Fibroblast of the aortic adventitia (primary cell): ENCODE data around the gene PCDH9. TPM values are rescaled to one million over a fixed set of nuclear protein-coding genes. Genes with fewer than 3 reads are reported as not detected.

Source experiments
- DNase-seq: peaks from one replicate; pipeline ENCODE4 v3.0.0-alpha.2; 2010; ENCODE audit warnings: low read depth
- H3K4me3 ChIP-seq: 2 replicates; pipeline ENCODE4 v1.5.1; 2011; ENCODE audit warnings: low read depth, mild to moderate bottlenecking, control low read depth, low read length, moderate library complexity
- CTCF ChIP-seq: IDR thresholded peaks from 2 replicates; pipeline ENCODE4 v1.5.1; 2011; ENCODE audit warnings: mild to moderate bottlenecking, low read length, control low read depth, inconsistent platforms; ENCODE audit not compliant: insufficient read depth
- total RNA-seq: library from RNA; depleted of rRNA; stranded (reverse); fragments of >200 nt; gene quantifications from 2 replicates; pipeline ENCODE4 v1.2.3, GENCODE V29; 2012; ENCODE audit warnings: low replicate concordance

Gene PCDH9
- total RNA-seq, 1 donor: 19.0 TPM

- DNase-seq: no peak
- no peak for TF ChIP-seq CTCF
- no peak overlapping the region for H3K4me3 ChIP-seq
Measured at GRCh38 chr13:66506979-66507378, 723.2 kb downstream of the PCDH9 start.

GRCh38 chr13:66506051-66506777 is 723.9 kb downstream of the PCDH9 start:
- H3K4me3 ChIP-seq: no peak overlapping the region
- no peak for TF ChIP-seq CTCF
- no peak for DNase-seq

- TF ChIP-seq CTCF: no peak
- DNase-seq: no peak
- no peak overlapping the region for H3K4me3 ChIP-seq
Measured at GRCh38 chr13:66503890-66504289, 726.2 kb downstream of the PCDH9 start.

- TF ChIP-seq CTCF: no peak
- H3K4me3 ChIP-seq: no peak overlapping the region
- peak; percentile 65 for DNase-seq
Measured at GRCh38 chr13:66501181-66501580, 729.0 kb downstream of the PCDH9 start.

GRCh38 chr13:66492479-66492878 is 737.7 kb downstream of the PCDH9 start:
- no peak for DNase-seq
- H3K4me3 ChIP-seq: no peak overlapping the region
- no peak for TF ChIP-seq CTCF

- TF ChIP-seq CTCF: no peak
- H3K4me3 ChIP-seq: no peak overlapping the region
- DNase-seq: no peak
Measured at GRCh38 chr13:66491251-66491650, 738.9 kb downstream of the PCDH9 start.

- no peak for DNase-seq
- no peak for TF ChIP-seq CTCF
Measured at GRCh38 chr13:66489586-66489985, 740.5 kb downstream of the PCDH9 start.

More at GRCh38 chr13:66489586-66489985, 740.5 kb downstream of the PCDH9 start:
- H3K4me3 ChIP-seq: no peak overlapping the region
